CD14-positive monocyte (primary cell): ENCODE results near the gene ECSCR. TPM values are rescaled to one million over a fixed set of nuclear protein-coding genes. Genes with fewer than 3 reads are reported as not detected.

Experiments used
- DNase-seq, 3 donors: peaks; one replicate each; pipeline ENCODE4 v3.0.0-alpha.2; 2011 to 2022
- H2AFZ ChIP-seq: 2 replicates; pipeline ENCODE4 v1.6.0; 2012; ENCODE audit warnings: mild to moderate bottlenecking, low read depth, low read length, inconsistent platforms; ENCODE audit not compliant: insufficient read depth, poor library complexity, severe bottlenecking
- H3K27ac ChIP-seq, 2 donors: 1 replicate in 1 of 2; 2 replicates in 1 of 2; pipeline ENCODE4 v1.5.1; 2012 to 2013; ENCODE audit warnings: low read length in 2 of 2, control low read depth in 1 of 2, inconsistent platforms in 1 of 2, low read depth in 1 of 2, mild to moderate bottlenecking in 1 of 2
- H3K27me3 ChIP-seq, 2 donors: one replicate each; pipeline versions ENCODE4 v1.6.0 to v1.6.1; 2011 to 2013; ENCODE audit warnings: low read length in 2 of 2; ENCODE audit not compliant: control insufficient read depth in 2 of 2, insufficient read depth in 2 of 2
- H3K36me3 ChIP-seq, 2 donors: replicated peaks in 1 of 2; 1 replicate in 1 of 2; 2 replicates in 1 of 2; pipeline versions ENCODE4 v1.5.1 to v1.6.1; 2012 to 2013; ENCODE audit warnings: low read length in 2 of 2, control low read depth in 1 of 2, inconsistent platforms in 1 of 2, mild to moderate bottlenecking in 1 of 2; ENCODE audit not compliant: insufficient read depth in 2 of 2, control insufficient read depth in 1 of 2
- H3K4me1 ChIP-seq, 2 donors: 1 replicate in 1 of 2; 2 replicates in 1 of 2; pipeline versions ENCODE4 v1.5.1 to v1.6.1; 2012 to 2013; ENCODE audit warnings: low read length in 2 of 2, control low read depth in 1 of 2, inconsistent platforms in 1 of 2, mild to moderate bottlenecking in 1 of 2, moderate library complexity in 1 of 2; ENCODE audit not compliant: insufficient read depth in 2 of 2, control insufficient read depth in 1 of 2
- H3K4me2 ChIP-seq: replicated peaks from 2 replicates; pipeline ENCODE3; 2012; ENCODE audit warnings: low read length, moderate library complexity, mild to moderate bottlenecking; ENCODE audit not compliant: poor library complexity, severe bottlenecking; ENCODE audit errors: extremely low read depth
- H3K4me3 ChIP-seq, 3 experiments: fragments of 200-600 bp in 1 of 3; sonication (generic) in 1 of 3; replicated peaks in 1 of 3; 1 replicate in 2 of 3; 2 replicates in 1 of 3; pipeline ENCODE4 v1.5.1; 2011 to 2013; ENCODE audit warnings: low read length in 3 of 3, mild to moderate bottlenecking in 3 of 3, control low read depth in 2 of 3, low read depth in 2 of 3, inconsistent platforms in 1 of 3, moderate library complexity in 1 of 3
- H3K79me2 ChIP-seq: 2 replicates; pipeline ENCODE4 v1.6.0; 2012; ENCODE audit warnings: mild to moderate bottlenecking, control low read depth, inconsistent platforms, low read length, moderate library complexity; ENCODE audit not compliant: insufficient read depth
- H3K9ac ChIP-seq: 2 replicates; pipeline ENCODE4 v1.6.0; 2017; ENCODE audit warnings: low read length, mild to moderate bottlenecking; ENCODE audit not compliant: insufficient read depth, poor library complexity, severe bottlenecking
- H3K9me3 ChIP-seq, 2 donors: replicated peaks in 1 of 2; 1 replicate in 1 of 2; 2 replicates in 1 of 2; pipeline versions ENCODE4 v1.5.1 to v1.6.1; 2012 to 2013; ENCODE audit warnings: low read length in 2 of 2, control low read depth in 1 of 2; ENCODE audit not compliant: control insufficient read depth in 1 of 2, insufficient read depth in 1 of 2
- H4K20me1 ChIP-seq: 2 replicates; pipeline ENCODE4 v1.6.0; 2012; ENCODE audit warnings: mild to moderate bottlenecking, low read length, control low read depth, moderate library complexity; ENCODE audit not compliant: insufficient read depth
- H3K27ac Mint-ChIP-seq, 7 donors: one replicate each; pipeline ENCODE4 v1.8.0; 2020; ENCODE audit warnings: mild to moderate bottlenecking in 7 of 7, mixed read lengths in 7 of 7, moderate library complexity in 6 of 7, inconsistent platforms in 2 of 7
- H3K27me3 Mint-ChIP-seq, 3 donors: one replicate each; pipeline ENCODE4 v1.8.0; 2021 to 2022; ENCODE audit warnings: low read depth in 3 of 3, mild to moderate bottlenecking in 3 of 3, mixed read lengths in 3 of 3, moderate library complexity in 3 of 3, inconsistent platforms in 1 of 3
- H3K36me3 Mint-ChIP-seq, 2 donors: one replicate each; pipeline ENCODE4 v1.8.0; 2020; ENCODE audit warnings: mixed read lengths in 2 of 2, inconsistent platforms in 1 of 2, mild to moderate bottlenecking in 1 of 2
- H3K4me1 Mint-ChIP-seq: one replicate; pipeline ENCODE4 v1.8.0; 2020; ENCODE audit warnings: mild to moderate bottlenecking, mixed read lengths
- H3K4me3 Mint-ChIP-seq, 2 donors: one replicate each; pipeline ENCODE4 v1.8.0; 2020; ENCODE audit warnings: mild to moderate bottlenecking in 2 of 2, mixed read lengths in 2 of 2, moderate library complexity in 1 of 2
- H3K9me3 Mint-ChIP-seq, 7 donors: one replicate each; pipeline ENCODE4 v1.8.0; 2020 to 2022; ENCODE audit warnings: mixed read lengths in 7 of 7, mild to moderate bottlenecking in 6 of 7, moderate library complexity in 6 of 7, inconsistent platforms in 2 of 7
- CTCF ChIP-seq: fragments of 200-600 bp; IDR thresholded peaks from one replicate; pipeline ENCODE4 v1.8.0; 2022; ENCODE audit warnings: antibody characterized with exemption, mild to moderate bottlenecking
- WGBS: methylation state at CpG from one replicate; pipeline ENCODE4 v1.1.5; 2013; ENCODE audit warnings: missing lambda C conversion rate; ENCODE audit not compliant: insufficient coverage; 5-methylcytosine and 5-hydroxymethylcytosine counted together
- intact Hi-C, 2 donors: fragments of 100-400 bp; cut with micrococcal nuclease; formaldehyde crosslinking; loops; one replicate each; pipeline versions ENCODE4 v1.15.0 to v1.15.1; 2023
- polyA plus RNA-seq, 3 donors: library from polyadenylated mRNA; depleted of rRNA in 1 of 3; unstranded in 2 of 3; stranded (reverse) in 1 of 3; fragments of 300-500 nt in 2 of 3; fragments of >200 nt in 1 of 3; fragmentation: Illumina TruSeq in 2 of 3; gene quantifications; 1 replicate in 2 of 3; 2 replicates in 1 of 3; pipeline ENCODE4 v1.2.3, GENCODE V29; 2012 to 2021

The ECSCR gene
- polyA plus RNA-seq, 3 donors, result not detected

- Mint-ChIP-seq H3K27me3 (peaks cover 0 to 5% (median 1%) of the 10 kb centered on the region in 3 donors), H3K27ac (no peak overlapping the region), H3K4me3 (no peak overlapping the region), H3K4me1 (peaks cover 5% of the 10 kb centered on the region), H3K36me3 (no peaks in the 10 kb centered on the region), H3K9me3 (no peaks in the 10 kb centered on the region)
- no peaks in the 10 kb centered on the region for H3K9me3 ChIP-seq
- no peak overlapping the region for H3K27ac ChIP-seq
- WGBS, result 93% methylated on average over 2 of the region's 2 CpGs
- no peak overlapping the region for H3K4me3 ChIP-seq
- no peak for DNase-seq
- no peak overlapping the region for H3K9ac ChIP-seq
- H3K4me1 ChIP-seq, result no peaks in the 10 kb centered on the region
- no peaks in the 10 kb centered on the region for H3K36me3 ChIP-seq
- no peaks in the 10 kb centered on the region for H3K27me3 ChIP-seq
- TF ChIP-seq CTCF, result no peak
- no peaks in the 10 kb centered on the region for H4K20me1 ChIP-seq
- no peaks in the 10 kb centered on the region for H3K79me2 ChIP-seq
- intact Hi-C loops, result no loop called here
- H2AFZ ChIP-seq, result no peak overlapping the region
- no peak overlapping the region for H3K4me2 ChIP-seq
These were observed 11.4 kb downstream of the ECSCR start for GRCh38 chr5:139451176-139451575.

GRCh38 chr5:139446956-139447779 is 15.4 kb downstream of the ECSCR start:
- Histone ChIP-seq H3K9ac (no peak overlapping the region), H3K9me3 (no peaks in the 10 kb centered on the region), H3K4me1 (no peaks in the 10 kb centered on the region), H4K20me1 (no peaks in the 10 kb centered on the region), H3K79me2 (no peaks in the 10 kb centered on the region), H3K27ac (no peak overlapping the region), H3K4me3 (no peak overlapping the region), H3K4me2 (no peak overlapping the region), H3K36me3 (no peaks in the 10 kb centered on the region), H2AFZ (no peak overlapping the region), H3K27me3 (no peaks in the 10 kb centered on the region)
- Mint-ChIP-seq H3K4me3 (no peak overlapping the region), H3K27ac (no peak overlapping the region), H3K36me3 (no peaks in the 10 kb centered on the region), H3K4me1 (peaks cover 14% of the 10 kb centered on the region), H3K27me3 (peaks cover 1 to 5% (median 2%) of the 10 kb centered on the region in 3 donors), H3K9me3 (no peaks in the 10 kb centered on the region)
- TF ChIP-seq CTCF, result no peak
- DNase-seq, result no peak
- intact Hi-C loops, result no loop called here
- WGBS, result 100% methylated on average over 1 of the region's 5 CpGs
